Fibroblast of skin of scalp (primary cell): Measurements from ENCODE around the gene MEIS2.
A peak's percentile ranks its signal among the peaks of the same experiment; 100 is the strongest.

Experiments used
- DNase-seq: peaks from one replicate; pipeline ENCODE4 v3.0.0-alpha.2; 2013

Gene MEIS2

GRCh38 chr15:36875740-36876334 lies 224.5 kb downstream of the MEIS2 start:
- DNase-seq: no peak

- no peak for DNase-seq
Measured at GRCh38 chr15:36874930-36875329, 225.4 kb downstream of the MEIS2 start.

GRCh38 chr15:36867436-36867835 lies 232.9 kb downstream of the MEIS2 start:
- no peak for DNase-seq

GRCh38 chr15:36866896-36867295 lies 233.5 kb downstream of the MEIS2 start:
- no peak for DNase-seq

GRCh38 chr15:36863570-36863969 lies 236.8 kb downstream of the MEIS2 start:
- DNase-seq: no peak

- DNase-seq: no peak
Measured at GRCh38 chr15:36860792-36861191, 239.6 kb downstream of the MEIS2 start.

GRCh38 chr15:36858423-36858822 lies 241.9 kb downstream of the MEIS2 start:
- DNase-seq: no peak

GRCh38 chr15:36856339-36856973 lies 243.9 kb downstream of the MEIS2 start:
- no peak for DNase-seq

- no peak for DNase-seq
Measured at GRCh38 chr15:36850864-36851263, 249.5 kb downstream of the MEIS2 start.

- no peak for DNase-seq
Measured at GRCh38 chr15:36845270-36845669, 255.1 kb downstream of the MEIS2 start.

GRCh38 chr15:36844534-36844998 lies 255.8 kb downstream of the MEIS2 start:
- DNase-seq: peak; percentile 62

- no peak for DNase-seq
Measured at GRCh38 chr15:36843822-36844221, 256.5 kb downstream of the MEIS2 start.

- DNase-seq: no peak
Measured at GRCh38 chr15:36841193-36841592, 259.2 kb downstream of the MEIS2 start.
